ENCODE data around the gene ADGRG3. TPM values are rescaled to one million over a fixed set of nuclear protein-coding genes. Genes with fewer than 3 reads are reported as not detected.

The ADGRG3 gene
- total and polyA plus RNA-seq, 2 of the 8 experiments (the other 6 are each of a cell fraction or from before 2014, with no cell fraction given), result 0.28 to 0.98 TPM

GRCh38 chr16:57624044-57624688, 43.9 kb upstream of the ADGRG3 start (continued):
- TF ChIP-seq, protein P1, sequence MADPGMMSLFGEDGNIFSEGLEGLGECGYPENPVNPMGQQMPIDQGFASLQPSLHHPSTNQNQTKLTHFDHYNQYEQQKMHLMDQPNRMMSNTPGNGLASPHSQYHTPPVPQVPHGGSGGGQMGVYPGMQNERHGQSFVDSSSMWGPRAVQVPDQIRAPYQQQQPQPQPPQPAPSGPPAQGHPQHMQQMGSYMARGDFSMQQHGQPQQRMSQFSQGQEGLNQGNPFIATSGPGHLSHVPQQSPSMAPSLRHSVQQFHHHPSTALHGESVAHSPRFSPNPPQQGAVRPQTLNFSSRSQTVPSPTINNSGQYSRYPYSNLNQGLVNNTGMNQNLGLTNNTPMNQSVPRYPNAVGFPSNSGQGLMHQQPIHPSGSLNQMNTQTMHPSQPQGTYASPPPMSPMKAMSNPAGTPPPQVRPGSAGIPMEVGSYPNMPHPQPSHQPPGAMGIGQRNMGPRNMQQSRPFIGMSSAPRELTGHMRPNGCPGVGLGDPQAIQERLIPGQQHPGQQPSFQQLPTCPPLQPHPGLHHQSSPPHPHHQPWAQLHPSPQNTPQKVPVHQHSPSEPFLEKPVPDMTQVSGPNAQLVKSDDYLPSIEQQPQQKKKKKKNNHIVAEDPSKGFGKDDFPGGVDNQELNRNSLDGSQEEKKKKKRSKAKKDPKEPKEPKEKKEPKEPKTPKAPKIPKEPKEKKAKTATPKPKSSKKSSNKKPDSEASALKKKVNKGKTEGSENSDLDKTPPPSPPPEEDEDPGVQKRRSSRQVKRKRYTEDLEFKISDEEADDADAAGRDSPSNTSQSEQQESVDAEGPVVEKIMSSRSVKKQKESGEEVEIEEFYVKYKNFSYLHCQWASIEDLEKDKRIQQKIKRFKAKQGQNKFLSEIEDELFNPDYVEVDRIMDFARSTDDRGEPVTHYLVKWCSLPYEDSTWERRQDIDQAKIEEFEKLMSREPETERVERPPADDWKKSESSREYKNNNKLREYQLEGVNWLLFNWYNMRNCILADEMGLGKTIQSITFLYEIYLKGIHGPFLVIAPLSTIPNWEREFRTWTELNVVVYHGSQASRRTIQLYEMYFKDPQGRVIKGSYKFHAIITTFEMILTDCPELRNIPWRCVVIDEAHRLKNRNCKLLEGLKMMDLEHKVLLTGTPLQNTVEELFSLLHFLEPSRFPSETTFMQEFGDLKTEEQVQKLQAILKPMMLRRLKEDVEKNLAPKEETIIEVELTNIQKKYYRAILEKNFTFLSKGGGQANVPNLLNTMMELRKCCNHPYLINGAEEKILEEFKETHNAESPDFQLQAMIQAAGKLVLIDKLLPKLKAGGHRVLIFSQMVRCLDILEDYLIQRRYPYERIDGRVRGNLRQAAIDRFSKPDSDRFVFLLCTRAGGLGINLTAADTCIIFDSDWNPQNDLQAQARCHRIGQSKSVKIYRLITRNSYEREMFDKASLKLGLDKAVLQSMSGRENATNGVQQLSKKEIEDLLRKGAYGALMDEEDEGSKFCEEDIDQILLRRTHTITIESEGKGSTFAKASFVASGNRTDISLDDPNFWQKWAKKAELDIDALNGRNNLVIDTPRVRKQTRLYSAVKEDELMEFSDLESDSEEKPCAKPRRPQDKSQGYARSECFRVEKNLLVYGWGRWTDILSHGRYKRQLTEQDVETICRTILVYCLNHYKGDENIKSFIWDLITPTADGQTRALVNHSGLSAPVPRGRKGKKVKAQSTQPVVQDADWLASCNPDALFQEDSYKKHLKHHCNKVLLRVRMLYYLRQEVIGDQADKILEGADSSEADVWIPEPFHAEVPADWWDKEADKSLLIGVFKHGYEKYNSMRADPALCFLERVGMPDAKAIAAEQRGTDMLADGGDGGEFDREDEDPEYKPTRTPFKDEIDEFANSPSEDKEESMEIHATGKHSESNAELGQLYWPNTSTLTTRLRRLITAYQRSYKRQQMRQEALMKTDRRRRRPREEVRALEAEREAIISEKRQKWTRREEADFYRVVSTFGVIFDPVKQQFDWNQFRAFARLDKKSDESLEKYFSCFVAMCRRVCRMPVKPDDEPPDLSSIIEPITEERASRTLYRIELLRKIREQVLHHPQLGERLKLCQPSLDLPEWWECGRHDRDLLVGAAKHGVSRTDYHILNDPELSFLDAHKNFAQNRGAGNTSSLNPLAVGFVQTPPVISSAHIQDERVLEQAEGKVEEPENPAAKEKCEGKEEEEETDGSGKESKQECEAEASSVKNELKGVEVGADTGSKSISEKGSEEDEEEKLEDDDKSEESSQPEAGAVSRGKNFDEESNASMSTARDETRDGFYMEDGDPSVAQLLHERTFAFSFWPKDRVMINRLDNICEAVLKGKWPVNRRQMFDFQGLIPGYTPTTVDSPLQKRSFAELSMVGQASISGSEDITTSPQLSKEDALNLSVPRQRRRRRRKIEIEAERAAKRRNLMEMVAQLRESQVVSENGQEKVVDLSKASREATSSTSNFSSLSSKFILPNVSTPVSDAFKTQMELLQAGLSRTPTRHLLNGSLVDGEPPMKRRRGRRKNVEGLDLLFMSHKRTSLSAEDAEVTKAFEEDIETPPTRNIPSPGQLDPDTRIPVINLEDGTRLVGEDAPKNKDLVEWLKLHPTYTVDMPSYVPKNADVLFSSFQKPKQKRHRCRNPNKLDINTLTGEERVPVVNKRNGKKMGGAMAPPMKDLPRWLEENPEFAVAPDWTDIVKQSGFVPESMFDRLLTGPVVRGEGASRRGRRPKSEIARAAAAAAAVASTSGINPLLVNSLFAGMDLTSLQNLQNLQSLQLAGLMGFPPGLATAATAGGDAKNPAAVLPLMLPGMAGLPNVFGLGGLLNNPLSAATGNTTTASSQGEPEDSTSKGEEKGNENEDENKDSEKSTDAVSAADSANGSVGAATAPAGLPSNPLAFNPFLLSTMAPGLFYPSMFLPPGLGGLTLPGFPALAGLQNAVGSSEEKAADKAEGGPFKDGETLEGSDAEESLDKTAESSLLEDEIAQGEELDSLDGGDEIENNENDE (IDR thresholded peaks at IDR 0.05; ENCODE audit: insufficient replicate concordance, low read length), result no peak
- no peak for TF ChIP-seq KDM5A (IDR thresholded peaks at IDR 0.05; ENCODE audit: low read length)
- TF ChIP-seq E2F6 (IDR thresholded peaks at IDR 0.05), result no peak
- no peak for TF ChIP-seq JUN (IDR thresholded peaks at IDR 0.05; ENCODE audit: low read depth, low read length)
- TF ChIP-seq BACH1 (IDR thresholded peaks at IDR 0.05; ENCODE audit: low read length), result no peak
- TF ChIP-seq CEBPB (IDR thresholded peaks at IDR 0.05; ENCODE audit: low read depth, low read length), result peak; percentile 72
- TF ChIP-seq HDAC2 (IDR thresholded peaks at IDR 0.05; ENCODE audit: borderline replicate concordance in 1 of 2, low read depth in 2 of 2, low read length in 2 of 2), result no peak
- no peak for TF ChIP-seq SIRT6 (IDR thresholded peaks at IDR 0.05; ENCODE audit: low read length)
